ENCODE data around the gene CD83. TPM values are rescaled to one million over a fixed set of nuclear protein-coding genes. Genes with fewer than 3 reads are reported as not detected.

The CD83 gene
- total and polyA plus RNA-seq, 9 of the 15 experiments (the other 6 are each of a cell fraction or from before 2014, with no cell fraction given), result 2.5 to 4.1 (median 3.4) TPM

DNA sequence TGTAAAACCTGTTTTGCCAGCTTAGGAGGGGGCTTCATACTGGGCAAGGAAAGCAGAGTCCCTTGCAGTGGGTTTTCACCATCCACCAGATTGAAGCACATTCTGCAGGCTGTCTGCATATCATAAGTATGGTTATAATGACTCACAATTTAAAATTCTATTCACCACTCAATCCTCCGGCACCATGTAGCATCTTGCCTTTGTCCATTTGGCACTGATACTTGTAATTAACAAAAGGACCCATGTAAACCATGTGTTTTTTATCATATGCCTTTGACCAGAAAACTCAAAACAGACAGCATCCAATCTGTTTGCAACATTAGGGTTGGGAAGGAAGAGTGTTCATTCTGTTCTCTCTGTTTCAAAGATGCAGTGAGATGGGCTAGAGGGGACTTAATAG lies 3.0 kb downstream of the CD83 start:
- Histone ChIP-seq H2AFZ (ENCODE audit: low read depth, low read length) (no peak overlapping the region), H3K9me3 (replicated peaks; ENCODE audit: control insufficient read depth, insufficient read depth, low read depth, low read length) (no peaks in the 10 kb centered on the region), H3K4me3 (no peak overlapping the region), H3K4me1 (replicated peaks in 1 of 2; ENCODE audit: control insufficient read depth in 2 of 2, insufficient read depth in 2 of 2, low read length in 2 of 2) (peaks cover 0 to 11% of the 10 kb centered on the region in 2 experiments; a peak in 3 of 5 replicates), H3K9me1 (ENCODE audit: control insufficient read depth, insufficient read depth, low read length) (no peaks in the 10 kb centered on the region), H3K9ac (ENCODE audit: insufficient read depth in 1 of 2, low read depth in 2 of 2, low read length in 2 of 2) (no peak overlapping the region), H4K20me1 (replicated peaks; ENCODE audit: control insufficient read depth, insufficient read depth, low read length) (no peaks in the 10 kb centered on the region), H3K36me3 (ENCODE audit: control insufficient read depth, insufficient read depth, low read length) (no peaks in the 10 kb centered on the region), H3K79me2 (ENCODE audit: control insufficient read depth, insufficient read depth, low read length) (no peaks in the 10 kb centered on the region), H3K27ac (ENCODE audit: extremely low read depth, low read depth, low read length) (no peak overlapping the region), H3K27me3 (ENCODE audit: control insufficient read depth in 2 of 2, insufficient read depth in 2 of 2, low read length in 2 of 2) (no peaks in the 10 kb centered on the region), H3K4me2 (ENCODE audit: insufficient read depth, low read length) (no peak overlapping the region)
- ChIA-PET CTCF (ENCODE audit: low intra/inter-chr PET ratio) (no interaction called here), POLR2A (interaction anchor here (0.7 to 4.1 kb wide), 2 partner anchors 11 to 235 kb away, joined by 4 to 24 read pairs; no protein-coding TSS in a partner anchor)
- 0 out of 2 replicates have a peak, but pooled peaks have one; percentile 1 for TF ChIP-seq MAFG (tag; conservative IDR thresholded peaks at IDR 0.05)
- TF ChIP-seq, protein P1, sequence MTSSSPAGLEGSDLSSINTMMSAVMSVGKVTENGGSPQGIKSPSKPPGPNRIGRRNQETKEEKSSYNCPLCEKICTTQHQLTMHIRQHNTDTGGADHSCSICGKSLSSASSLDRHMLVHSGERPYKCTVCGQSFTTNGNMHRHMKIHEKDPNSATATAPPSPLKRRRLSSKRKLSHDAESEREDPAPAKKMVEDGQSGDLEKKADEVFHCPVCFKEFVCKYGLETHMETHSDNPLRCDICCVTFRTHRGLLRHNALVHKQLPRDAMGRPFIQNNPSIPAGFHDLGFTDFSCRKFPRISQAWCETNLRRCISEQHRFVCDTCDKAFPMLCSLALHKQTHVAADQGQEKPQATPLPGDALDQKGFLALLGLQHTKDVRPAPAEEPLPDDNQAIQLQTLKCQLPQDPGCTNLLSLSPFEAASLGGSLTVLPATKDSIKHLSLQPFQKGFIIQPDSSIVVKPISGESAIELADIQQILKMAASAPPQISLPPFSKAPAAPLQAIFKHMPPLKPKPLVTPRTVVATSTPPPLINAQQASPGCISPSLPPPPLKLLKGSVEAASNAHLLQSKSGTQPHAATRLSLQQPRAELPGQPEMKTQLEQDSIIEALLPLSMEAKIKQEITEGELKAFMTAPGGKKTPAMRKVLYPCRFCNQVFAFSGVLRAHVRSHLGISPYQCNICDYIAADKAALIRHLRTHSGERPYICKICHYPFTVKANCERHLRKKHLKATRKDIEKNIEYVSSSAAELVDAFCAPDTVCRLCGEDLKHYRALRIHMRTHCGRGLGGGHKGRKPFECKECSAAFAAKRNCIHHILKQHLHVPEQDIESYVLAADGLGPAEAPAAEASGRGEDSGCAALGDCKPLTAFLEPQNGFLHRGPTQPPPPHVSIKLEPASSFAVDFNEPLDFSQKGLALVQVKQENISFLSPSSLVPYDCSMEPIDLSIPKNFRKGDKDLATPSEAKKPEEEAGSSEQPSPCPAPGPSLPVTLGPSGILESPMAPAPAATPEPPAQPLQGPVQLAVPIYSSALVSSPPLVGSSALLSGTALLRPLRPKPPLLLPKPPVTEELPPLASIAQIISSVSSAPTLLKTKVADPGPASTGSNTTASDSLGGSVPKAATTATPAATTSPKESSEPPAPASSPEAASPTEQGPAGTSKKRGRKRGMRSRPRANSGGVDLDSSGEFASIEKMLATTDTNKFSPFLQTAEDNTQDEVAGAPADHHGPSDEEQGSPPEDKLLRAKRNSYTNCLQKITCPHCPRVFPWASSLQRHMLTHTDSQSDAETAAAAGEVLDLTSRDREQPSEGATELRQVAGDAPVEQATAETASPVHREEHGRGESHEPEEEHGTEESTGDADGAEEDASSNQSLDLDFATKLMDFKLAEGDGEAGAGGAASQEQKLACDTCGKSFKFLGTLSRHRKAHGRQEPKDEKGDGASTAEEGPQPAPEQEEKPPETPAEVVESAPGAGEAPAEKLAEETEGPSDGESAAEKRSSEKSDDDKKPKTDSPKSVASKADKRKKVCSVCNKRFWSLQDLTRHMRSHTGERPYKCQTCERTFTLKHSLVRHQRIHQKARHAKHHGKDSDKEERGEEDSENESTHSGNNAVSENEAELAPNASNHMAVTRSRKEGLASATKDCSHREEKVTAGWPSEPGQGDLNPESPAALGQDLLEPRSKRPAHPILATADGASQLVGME (CRISPR knock-in tag; IDR thresholded peaks at IDR 0.05), result no peak
- intact Hi-C loops (cut with micrococcal nuclease) (no loop called here), in situ Hi-C loops (cut with MboI) (no loop called here)
- no peak for ATAC-seq
- 80% methylated on average over 1 of the region's 1 CpG for WGBS (ENCODE audit: insufficient coverage, low coverage, missing lambda C conversion rate)
- no TSS peak for BruUV-seq (replicated peaks)
- no peak for FAIRE-seq
- no peak for DNase-seq (ENCODE audit: extremely low read depth in 1 of 4, low spot score in 3 of 4)

All from K562 (cell line).